Left renal cortex interstitium (tissue), 4 donors: ENCODE results near the gene SH3RF2. TPM values are rescaled to one million over a fixed set of nuclear protein-coding genes. Genes with fewer than 3 reads are reported as not detected.
"Not testable (repeated sequence)": the region's sequence is repeated elsewhere in the genome, so short reads cannot be mapped to it uniquely, and the experiment has no call there.

Source experiments
- DNase-seq, 4 donors: peaks; one replicate each; pipeline ENCODE4 v3.0.0-alpha.2; 2013; ENCODE audit warnings: low read depth in 4 of 4, low spot score in 2 of 4, missing footprints in 1 of 4
- polyA plus RNA-seq, 4 donors: library from polyadenylated mRNA; unstranded; fragments of 120-200 nt; gene quantifications; one replicate each; pipeline ENCODE4 v1.2.1, GENCODE V29; 2013; ENCODE audit not compliant: insufficient read length in 4 of 4

SH3RF2 gene
- polyA plus RNA-seq, 4 donors: 3.9 to 7.7 (median 5.4) TPM

GRCh38 chr5:146070746-146071145, 134.4 kb downstream of the SH3RF2 start:
- DNase-seq: no peak

- DNase-seq: no peak
These were observed 134.8 kb downstream of the SH3RF2 start for GRCh38 chr5:146071171-146071570.

GRCh38 chr5:146072595-146072994, 136.2 kb downstream of the SH3RF2 start:
- DNase-seq: no peak

DNA sequence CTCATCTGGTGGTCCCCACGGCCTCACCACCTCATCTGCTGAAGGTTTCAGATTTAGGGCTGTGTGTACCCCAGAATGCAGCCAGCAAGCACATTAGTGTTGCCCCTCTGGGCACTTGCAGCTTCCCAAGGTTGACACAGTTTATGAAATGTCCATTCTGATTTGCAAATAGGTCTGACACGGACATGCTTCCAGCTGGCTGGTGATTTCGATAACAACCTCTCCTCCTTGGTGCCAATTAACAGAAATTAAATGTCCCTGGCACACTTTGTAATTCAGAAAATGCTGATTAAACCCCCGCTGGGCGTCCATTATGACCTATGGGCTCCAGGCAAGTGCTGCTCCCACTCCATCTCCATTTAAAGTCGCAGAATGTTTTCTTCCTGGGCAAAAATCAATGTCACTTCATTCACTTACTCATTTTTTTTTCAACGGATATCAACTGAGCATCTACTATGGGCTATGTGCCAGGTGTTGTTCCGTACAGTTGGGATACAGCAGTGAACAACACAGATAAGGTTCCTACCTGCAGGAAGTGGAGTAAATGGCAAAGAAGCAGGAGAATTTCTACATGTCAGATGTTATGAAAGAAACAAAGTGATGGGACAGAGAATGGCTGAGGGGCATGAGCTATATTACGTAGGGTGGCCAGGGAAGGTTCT, 137.0 kb downstream of the SH3RF2 start:
- no peak for DNase-seq

DNA sequence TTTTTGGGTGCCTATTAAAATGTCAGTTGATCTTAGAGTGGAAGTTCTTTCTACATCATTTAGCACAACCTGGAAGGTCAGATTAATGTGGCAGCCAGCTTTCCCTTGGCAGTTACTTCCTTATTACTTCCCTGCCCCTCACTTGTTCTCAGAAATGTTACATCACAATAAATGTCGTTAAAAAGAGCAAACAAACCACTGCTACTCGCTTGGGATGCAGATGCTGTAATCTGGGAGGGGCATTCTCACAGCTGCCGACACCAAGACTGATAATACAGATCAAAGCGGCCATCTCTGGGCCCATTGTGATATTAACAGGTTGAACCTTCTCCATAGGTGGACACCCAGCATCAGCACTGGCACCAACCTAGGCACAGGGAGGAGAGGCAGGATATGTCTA, 139.7 kb downstream of the SH3RF2 start:
- no peak for DNase-seq

DNA sequence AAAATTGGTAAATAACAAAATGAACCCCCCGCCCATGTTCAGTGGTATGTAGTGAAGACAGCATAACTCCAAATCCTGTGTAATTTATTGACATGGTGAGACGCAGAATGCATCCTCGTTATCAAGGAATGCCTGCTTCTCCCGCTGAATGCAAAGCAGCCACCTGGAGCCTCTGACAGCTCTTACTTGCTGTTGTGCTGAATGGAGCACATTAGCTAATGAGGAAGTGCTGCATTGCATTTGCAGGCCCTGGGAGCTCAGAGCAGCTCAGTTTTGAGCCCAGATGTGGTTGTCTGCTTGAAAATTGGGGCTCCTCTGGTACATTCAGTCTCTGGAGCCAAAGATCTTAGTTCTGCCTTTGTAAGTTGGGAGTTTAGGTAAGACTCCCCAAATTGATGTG, 140.1 kb downstream of the SH3RF2 start:
- no peak for DNase-seq

- no peak for DNase-seq
These were observed 142.2 kb downstream of the SH3RF2 start for GRCh38 chr5:146078566-146078965.

GRCh38 chr5:146079695-146080373, 143.5 kb downstream of the SH3RF2 start:
- DNase-seq: no peak

DNA sequence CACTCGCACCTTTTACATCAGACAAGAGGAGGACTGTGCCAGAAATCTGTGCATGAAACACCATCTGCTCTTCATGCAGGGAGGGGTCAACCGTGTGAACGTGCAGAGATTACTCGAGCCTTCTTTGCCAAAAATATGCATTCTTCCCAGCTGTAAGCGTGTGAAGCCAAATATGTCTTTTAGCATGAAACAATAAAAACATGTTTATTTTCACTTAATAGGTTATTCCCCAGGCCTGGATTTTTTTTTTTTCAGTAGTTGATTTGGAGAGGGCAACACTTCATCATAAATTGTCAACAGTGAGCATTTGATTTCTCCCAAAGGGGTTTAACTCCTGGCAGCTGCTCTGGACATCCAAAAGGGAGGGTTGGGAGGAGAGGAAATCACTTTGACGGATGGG, 145.2 kb downstream of the SH3RF2 start:
- DNase-seq: peak; percentile 28 to 55 (median 38)

GRCh38 chr5:146082798-146083197, 146.4 kb downstream of the SH3RF2 start:
- no peak for DNase-seq

GRCh38 chr5:146084376-146084775, 148.0 kb downstream of the SH3RF2 start:
- DNase-seq: no peak

- no peak for DNase-seq
These were observed 151.7 kb downstream of the SH3RF2 start for GRCh38 chr5:146088098-146088497.

GRCh38 chr5:146089287-146089686, 152.9 kb downstream of the SH3RF2 start:
- DNase-seq: no peak

DNA sequence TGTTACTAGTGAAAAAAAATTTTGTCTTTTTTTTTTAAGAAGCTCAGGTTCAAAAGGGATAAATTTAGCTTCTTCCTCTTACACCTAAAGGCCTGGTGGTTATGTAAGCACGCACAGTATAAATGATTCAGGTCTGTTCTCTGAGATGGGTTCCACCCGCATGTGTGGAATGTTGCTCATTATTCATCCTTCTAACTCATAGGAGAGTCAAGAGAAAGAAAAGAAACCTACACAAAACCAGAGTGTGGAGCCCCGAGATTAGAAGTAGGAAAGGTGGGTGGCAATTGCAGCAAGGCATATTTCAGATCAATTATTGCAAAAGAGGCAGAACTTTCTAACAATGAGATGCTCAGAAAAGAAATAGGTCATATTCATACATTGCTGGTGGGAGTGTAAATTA, 155.5 kb downstream of the SH3RF2 start:
- no peak for DNase-seq

- DNase-seq: no peak
These were observed 161.7 kb downstream of the SH3RF2 start for GRCh38 chr5:146098047-146098446.

DNA sequence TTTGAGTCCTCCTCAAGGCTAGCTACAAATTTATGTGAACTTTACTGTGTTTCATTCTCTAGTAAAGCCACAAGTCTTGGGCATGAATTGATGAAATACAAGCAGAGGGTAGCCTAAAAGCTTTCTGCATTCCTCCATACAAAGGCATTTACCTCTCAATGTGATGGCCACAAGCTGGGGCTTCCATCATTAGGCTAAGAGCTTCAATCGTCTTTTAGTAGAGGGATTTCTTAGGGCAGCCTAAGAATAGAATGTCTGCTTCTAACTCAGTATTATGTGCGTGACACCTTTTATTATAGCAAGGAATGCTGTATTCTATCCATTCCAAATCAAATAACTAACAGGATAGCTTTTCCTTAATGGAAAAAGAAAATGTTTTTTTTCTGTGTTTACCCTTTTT, 165.3 kb downstream of the SH3RF2 start:
- DNase-seq: no peak

GRCh38 chr5:146103594-146103993, 167.2 kb downstream of the SH3RF2 start:
- DNase-seq: no peak

GRCh38 chr5:146105477-146105876, 169.1 kb downstream of the SH3RF2 start, which contains the start of gene PLAC8L1:
Gene PLAC8L1 (minus strand): TSS chr5:146105577. CDS start chr5:146104311, 1,266 bp downstream.
- no peak for DNase-seq

GRCh38 chr5:146107901-146108300, 171.5 kb downstream of the SH3RF2 start:
- DNase-seq: no peak

DNA sequence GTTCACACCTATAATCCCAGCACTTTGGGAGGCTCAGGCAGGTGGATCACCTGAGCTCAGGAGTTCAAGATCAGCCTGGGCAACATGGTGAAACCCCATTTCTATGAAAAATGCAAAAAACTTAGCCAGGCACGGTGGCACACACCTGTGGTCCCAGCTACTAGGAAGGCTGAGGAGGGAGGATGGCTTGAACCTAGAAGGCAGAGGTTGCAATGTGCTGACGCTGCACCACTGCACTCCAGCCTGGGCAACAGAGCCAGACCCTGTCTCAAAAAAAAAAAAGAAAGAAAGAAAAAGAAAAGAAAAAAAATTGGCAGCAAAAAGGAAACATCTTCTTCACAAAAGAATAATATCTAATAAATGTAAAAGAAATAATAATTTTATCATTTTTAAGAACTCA, 172.5 kb downstream of the SH3RF2 start:
- DNase-seq: not testable (repeated sequence)

- DNase-seq: no peak
These were observed 173.0 kb downstream of the SH3RF2 start for GRCh38 chr5:146109379-146109778.

- no peak for DNase-seq
These were observed 175.0 kb downstream of the SH3RF2 start for GRCh38 chr5:146111409-146111808.
